ENCODE measurements around the gene ERV3-1.
"Not testable (repeated sequence)": the region's sequence is repeated elsewhere in the genome, so short reads cannot be mapped to it uniquely, and the experiment has no call there.

- TF ChIP-seq, protein P1, sequence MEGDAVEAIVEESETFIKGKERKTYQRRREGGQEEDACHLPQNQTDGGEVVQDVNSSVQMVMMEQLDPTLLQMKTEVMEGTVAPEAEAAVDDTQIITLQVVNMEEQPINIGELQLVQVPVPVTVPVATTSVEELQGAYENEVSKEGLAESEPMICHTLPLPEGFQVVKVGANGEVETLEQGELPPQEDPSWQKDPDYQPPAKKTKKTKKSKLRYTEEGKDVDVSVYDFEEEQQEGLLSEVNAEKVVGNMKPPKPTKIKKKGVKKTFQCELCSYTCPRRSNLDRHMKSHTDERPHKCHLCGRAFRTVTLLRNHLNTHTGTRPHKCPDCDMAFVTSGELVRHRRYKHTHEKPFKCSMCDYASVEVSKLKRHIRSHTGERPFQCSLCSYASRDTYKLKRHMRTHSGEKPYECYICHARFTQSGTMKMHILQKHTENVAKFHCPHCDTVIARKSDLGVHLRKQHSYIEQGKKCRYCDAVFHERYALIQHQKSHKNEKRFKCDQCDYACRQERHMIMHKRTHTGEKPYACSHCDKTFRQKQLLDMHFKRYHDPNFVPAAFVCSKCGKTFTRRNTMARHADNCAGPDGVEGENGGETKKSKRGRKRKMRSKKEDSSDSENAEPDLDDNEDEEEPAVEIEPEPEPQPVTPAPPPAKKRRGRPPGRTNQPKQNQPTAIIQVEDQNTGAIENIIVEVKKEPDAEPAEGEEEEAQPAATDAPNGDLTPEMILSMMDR (IDR thresholded peaks at IDR 0.05; ENCODE audit: low read depth, low read length), result not testable (repeated sequence)
- not testable (repeated sequence) for TF ChIP-seq EZH2phosphoT487 (IDR thresholded peaks at IDR 0.05; ENCODE audit: low read depth)
Observed at GRCh38 chr7:65051654-65052053, 45.2 kb upstream of the ERV3-1 start.
